ENCODE data around the gene LILRB5. TPM values are rescaled to one million over a fixed set of nuclear protein-coding genes. Genes with fewer than 3 reads are reported as not detected.

Gene LILRB5
- total and polyA plus RNA-seq, 9 of the 15 experiments (the other 6 are each of a cell fraction or from before 2014, with no cell fraction given), result not detected

DNA sequence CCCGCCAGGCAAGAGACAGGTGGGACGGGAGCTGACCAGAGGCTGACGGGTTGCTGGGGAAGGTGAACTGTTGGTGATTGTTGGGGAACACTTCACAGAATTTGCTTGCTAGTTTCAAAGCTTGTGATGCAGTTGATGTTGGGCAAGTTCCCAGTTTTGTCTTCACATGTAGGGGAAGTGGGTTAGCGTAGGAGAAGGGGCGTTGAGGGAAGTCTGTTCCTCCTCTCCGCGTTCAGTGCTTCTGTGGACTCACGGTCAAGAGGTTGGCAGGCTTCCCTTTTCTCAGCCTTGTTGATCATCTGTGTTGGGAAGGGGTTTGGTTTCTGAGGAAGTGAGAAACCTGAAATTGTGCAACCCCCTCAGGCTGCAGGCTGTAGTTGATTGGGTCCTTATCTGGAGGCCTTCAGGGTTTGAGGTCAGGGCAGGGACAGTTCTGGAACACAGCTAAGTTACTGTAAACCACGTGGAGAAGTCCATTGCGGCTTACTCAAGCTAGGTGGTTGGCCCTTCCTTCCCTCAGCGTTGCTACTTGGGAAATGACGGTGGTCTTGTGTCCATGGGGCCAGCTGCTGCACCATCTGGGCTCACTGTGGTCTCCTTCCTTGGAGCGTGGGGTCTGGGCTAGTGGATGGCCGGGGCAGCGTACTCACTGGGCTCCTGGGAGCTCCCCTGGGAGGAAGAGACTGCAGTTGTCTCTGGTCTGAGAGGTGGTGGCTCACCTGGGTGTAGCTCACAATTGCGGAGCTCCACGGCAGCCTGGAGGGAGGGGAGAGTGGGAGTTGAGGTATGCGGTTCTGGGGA lies 48.9 kb downstream of the LILRB5 start (continued):
- TF ChIP-seq, protein P1, sequence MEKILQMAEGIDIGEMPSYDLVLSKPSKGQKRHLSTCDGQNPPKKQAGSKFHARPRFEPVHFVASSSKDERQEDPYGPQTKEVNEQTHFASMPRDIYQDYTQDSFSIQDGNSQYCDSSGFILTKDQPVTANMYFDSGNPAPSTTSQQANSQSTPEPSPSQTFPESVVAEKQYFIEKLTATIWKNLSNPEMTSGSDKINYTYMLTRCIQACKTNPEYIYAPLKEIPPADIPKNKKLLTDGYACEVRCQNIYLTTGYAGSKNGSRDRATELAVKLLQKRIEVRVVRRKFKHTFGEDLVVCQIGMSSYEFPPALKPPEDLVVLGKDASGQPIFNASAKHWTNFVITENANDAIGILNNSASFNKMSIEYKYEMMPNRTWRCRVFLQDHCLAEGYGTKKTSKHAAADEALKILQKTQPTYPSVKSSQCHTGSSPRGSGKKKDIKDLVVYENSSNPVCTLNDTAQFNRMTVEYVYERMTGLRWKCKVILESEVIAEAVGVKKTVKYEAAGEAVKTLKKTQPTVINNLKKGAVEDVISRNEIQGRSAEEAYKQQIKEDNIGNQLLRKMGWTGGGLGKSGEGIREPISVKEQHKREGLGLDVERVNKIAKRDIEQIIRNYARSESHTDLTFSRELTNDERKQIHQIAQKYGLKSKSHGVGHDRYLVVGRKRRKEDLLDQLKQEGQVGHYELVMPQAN (IDR thresholded peaks at IDR 0.05; ENCODE audit: borderline replicate concordance), result peak; percentile 88
- TF ChIP-seq ZNF785 (CRISPR knock-in tag; IDR thresholded peaks at IDR 0.05) (no peak), TEAD4 (IDR thresholded peaks at IDR 0.05; ENCODE audit: low read length) (peak; percentile 95), TEAD4 (CRISPR knock-in tag; IDR thresholded peaks at IDR 0.05; ENCODE audit: borderline replicate concordance) (no peak), CBX1 (IDR thresholded peaks at IDR 0.05; ENCODE audit: low read depth) (peak; percentile 72; the same call in 1 of the 2 replicates), ZNF445 (CRISPR knock-in tag; IDR thresholded peaks at IDR 0.05; ENCODE audit: low read depth) (no peak), FOXK1 (CRISPR knock-in tag; IDR thresholded peaks at IDR 0.05; ENCODE audit: borderline replicate concordance) (peak; percentile 93), GATAD2B (IDR thresholded peaks at IDR 0.05; ENCODE audit: borderline replicate concordance) (0 out of 2 replicates have a peak, but pooled peaks have one; percentile 63), HDAC1 (IDR thresholded peaks at IDR 0.05) (peak in 1 of 2 experiments; percentile 97; a peak in 3 of 4 replicates), DNMT1 (IDR thresholded peaks at IDR 0.05) (peak; percentile 35; the same call in 1 of the 2 replicates), HNRNPK (IDR thresholded peaks at IDR 0.05; ENCODE audit: low read depth, low read length, poor library complexity, severe bottlenecking) (no peak), SRSF7 (optimal IDR thresholded peaks at IDR 0.05; ENCODE audit: low read depth, low read length) (no peak), ETS2 (tag; IDR thresholded peaks at IDR 0.05; ENCODE audit: borderline replicate concordance, poor library complexity, severe bottlenecking) (no peak), FOXK2 (conservative IDR thresholded peaks at IDR 0.05 in 1 of 2, IDR thresholded peaks at IDR 0.05 in 1 of 2; ENCODE audit: low read depth in 2 of 2) (peak; percentile 97 to 98), FOS (IDR thresholded peaks at IDR 0.05; ENCODE audit: extremely low read depth, insufficient read length) (no peak), ATF1 (CRISPR knock-in tag; IDR thresholded peaks at IDR 0.05) (no peak), ATF1 (tag; IDR thresholded peaks at IDR 0.05) (peak; percentile 69), ZNF431 (CRISPR knock-in tag; IDR thresholded peaks at IDR 0.05) (peak; percentile 72; the same call in 1 of the 2 replicates), ZC3H4 (CRISPR knock-in tag; IDR thresholded peaks at IDR 0.05; ENCODE audit: borderline replicate concordance) (peak; percentile 62; the same call in 1 of the 2 replicates)
- TF ChIP-seq, protein P2, sequence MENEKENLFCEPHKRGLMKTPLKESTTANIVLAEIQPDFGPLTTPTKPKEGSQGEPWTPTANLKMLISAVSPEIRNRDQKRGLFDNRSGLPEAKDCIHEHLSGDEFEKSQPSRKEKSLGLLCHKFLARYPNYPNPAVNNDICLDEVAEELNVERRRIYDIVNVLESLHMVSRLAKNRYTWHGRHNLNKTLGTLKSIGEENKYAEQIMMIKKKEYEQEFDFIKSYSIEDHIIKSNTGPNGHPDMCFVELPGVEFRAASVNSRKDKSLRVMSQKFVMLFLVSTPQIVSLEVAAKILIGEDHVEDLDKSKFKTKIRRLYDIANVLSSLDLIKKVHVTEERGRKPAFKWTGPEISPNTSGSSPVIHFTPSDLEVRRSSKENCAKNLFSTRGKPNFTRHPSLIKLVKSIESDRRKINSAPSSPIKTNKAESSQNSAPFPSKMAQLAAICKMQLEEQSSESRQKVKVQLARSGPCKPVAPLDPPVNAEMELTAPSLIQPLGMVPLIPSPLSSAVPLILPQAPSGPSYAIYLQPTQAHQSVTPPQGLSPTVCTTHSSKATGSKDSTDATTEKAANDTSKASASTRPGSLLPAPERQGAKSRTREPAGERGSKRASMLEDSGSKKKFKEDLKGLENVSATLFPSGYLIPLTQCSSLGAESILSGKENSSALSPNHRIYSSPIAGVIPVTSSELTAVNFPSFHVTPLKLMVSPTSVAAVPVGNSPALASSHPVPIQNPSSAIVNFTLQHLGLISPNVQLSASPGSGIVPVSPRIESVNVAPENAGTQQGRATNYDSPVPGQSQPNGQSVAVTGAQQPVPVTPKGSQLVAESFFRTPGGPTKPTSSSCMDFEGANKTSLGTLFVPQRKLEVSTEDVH (IDR thresholded peaks at IDR 0.05; ENCODE audit: low read depth, partially characterized antibody), result peak; percentile 84
- TF ChIP-seq, protein P3, sequence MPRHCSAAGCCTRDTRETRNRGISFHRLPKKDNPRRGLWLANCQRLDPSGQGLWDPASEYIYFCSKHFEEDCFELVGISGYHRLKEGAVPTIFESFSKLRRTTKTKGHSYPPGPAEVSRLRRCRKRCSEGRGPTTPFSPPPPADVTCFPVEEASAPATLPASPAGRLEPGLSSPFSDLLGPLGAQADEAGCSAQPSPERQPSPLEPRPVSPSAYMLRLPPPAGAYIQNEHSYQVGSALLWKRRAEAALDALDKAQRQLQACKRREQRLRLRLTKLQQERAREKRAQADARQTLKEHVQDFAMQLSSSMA (CRISPR knock-in tag; IDR thresholded peaks at IDR 0.05), result no peak
- TF ChIP-seq, protein P4, sequence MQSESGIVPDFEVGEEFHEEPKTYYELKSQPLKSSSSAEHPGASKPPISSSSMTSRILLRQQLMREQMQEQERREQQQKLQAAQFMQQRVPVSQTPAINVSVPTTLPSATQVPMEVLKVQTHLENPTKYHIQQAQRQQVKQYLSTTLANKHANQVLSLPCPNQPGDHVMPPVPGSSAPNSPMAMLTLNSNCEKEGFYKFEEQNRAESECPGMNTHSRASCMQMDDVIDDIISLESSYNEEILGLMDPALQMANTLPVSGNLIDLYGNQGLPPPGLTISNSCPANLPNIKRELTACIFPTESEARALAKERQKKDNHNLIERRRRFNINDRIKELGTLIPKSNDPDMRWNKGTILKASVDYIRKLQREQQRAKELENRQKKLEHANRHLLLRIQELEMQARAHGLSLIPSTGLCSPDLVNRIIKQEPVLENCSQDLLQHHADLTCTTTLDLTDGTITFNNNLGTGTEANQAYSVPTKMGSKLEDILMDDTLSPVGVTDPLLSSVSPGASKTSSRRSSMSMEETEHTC (IDR thresholded peaks at IDR 0.05), result peak; percentile 38; the same call in 1 of the 2 replicates
